Motor neuron (in vitro differentiated cells): ENCODE results near the gene PRELP. TPM values are rescaled to one million over a fixed set of nuclear protein-coding genes. Genes with fewer than 3 reads are reported as not detected.

Experiments
- ATAC-seq, 8 experiments: fragments of 200-7000 bp; cut with Tn5 transposase; replicated peaks in 6 of 8; 2 replicates each; pipeline ENCODE4 v1.8.0; 2021; ENCODE audit warnings: mild to moderate bottlenecking in 8 of 8, moderate library complexity in 8 of 8
- H3K27ac ChIP-seq, 2 donors: fragments of 250-450 bp; sonication (Bioruptor Pico); 2 replicates each; pipeline ENCODE4 v1.9.0; 2021; ENCODE audit warnings: antibody characterized with exemption in 2 of 2, mild to moderate bottlenecking in 2 of 2, moderate library complexity in 1 of 2
- H3K4me1 ChIP-seq, 2 donors: fragments of 250-450 bp; sonication (Bioruptor Pico); replicated peaks in 1 of 2; 2 replicates each; pipeline ENCODE4 v1.6.1; 2021; ENCODE audit warnings: antibody characterized with exemption in 2 of 2, mild to moderate bottlenecking in 2 of 2, moderate library complexity in 1 of 2
- H3K4me3 ChIP-seq, 5 donors: fragments of 250-450 bp; sonication (Bioruptor Pico); 2 replicates each; pipeline ENCODE4 v1.9.0; 2021; ENCODE audit warnings: antibody characterized with exemption in 5 of 5, mild to moderate bottlenecking in 5 of 5, moderate library complexity in 4 of 5
- WGBS, 10 experiments: fragments of 450-650 bp; shearing (Covaris generic); methylation state at CpG; one replicate each; pipeline ENCODE4 v1.0.0; 2022; 5-methylcytosine and 5-hydroxymethylcytosine counted together
- in situ Hi-C, 9 experiments: fragments of 400-800 bp; cut with MboI; loops; one replicate each; pipeline ENCODE4 v1.15.0; 2021; ENCODE audit warnings: low sequenced_read_pairs in 9 of 9, low pct_unique_long_range_greater_than_20kb in 2 of 9; ENCODE audit not compliant: unreplicated experiment in 9 of 9
- total RNA-seq, 8 experiments: library from RNA; unstranded; fragments of 300-600 nt; gene quantifications; 2 replicates each; pipeline versions ENCODE4 v1.2.3 to v1.2.4, GENCODE V29; 2022

The PRELP gene
- total RNA-seq, 8 experiments from 2014 or later, result 0.09 to 0.76 (median 0.22) TPM

- peak in 6 of 8 experiments; percentile 6 to 72 (median 60) for ATAC-seq
- 7 to 50% (median 26%) methylated on average over 2 to 11 of the region's 11 CpGs; no CpG with 5 or more reads in 4 of the 10 experiments for WGBS, 10 experiments
- Histone ChIP-seq H3K4me1 (peaks cover 68 to 69% of the 10 kb centered on the region in 2 donors), H3K27ac (peak overlapping the region in 1 of 2 donors; percentile 6), H3K4me3 (no peak overlapping the region)
- in situ Hi-C loops, result loop anchor here in 3 of 9 experiments (25.0 kb wide), 3 partner anchors 115 to 190 kb away; partner anchors contain the start of gene ATP2B4 (in 1 of the 3)
These were observed 46.6 kb downstream of the PRELP start for GRCh38 chr1:203522237-203522636.

DNA sequence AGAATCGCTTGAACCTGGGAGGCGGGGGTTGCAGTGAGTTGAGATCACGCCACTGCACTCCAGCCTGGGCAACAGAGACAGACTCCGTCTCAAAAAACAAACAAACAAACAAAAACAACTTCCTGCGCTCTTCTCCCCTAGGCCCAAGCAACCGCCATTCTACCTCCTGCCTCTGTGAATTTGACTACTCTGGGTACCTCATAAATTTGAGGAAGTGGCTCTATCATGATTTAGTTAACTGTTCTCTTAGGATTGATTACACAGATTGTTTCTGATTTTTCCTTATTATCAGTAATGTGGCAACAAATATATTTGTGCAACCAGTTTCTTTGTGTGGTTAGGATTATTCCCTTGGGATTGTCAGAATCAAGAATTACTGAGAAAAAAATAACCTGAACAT is 48.1 kb downstream of the PRELP start:
- peaks cover 60 to 61% of the 10 kb centered on the region in 2 donors for H3K4me1 ChIP-seq
- no peak for ATAC-seq
- in situ Hi-C loops, result loop anchor here in 3 of 9 experiments (25.0 kb wide), 3 partner anchors 114 to 189 kb away; partner anchors contain the start of gene ATP2B4 (in 1 of the 3)
- 83 to 100% (median 98%) methylated on average over 1 to 5 of the region's 6 CpGs; no CpG with 5 or more reads in 4 of the 10 experiments for WGBS, 10 experiments
- H3K4me3 ChIP-seq, result no peak overlapping the region
- no peak overlapping the region for H3K27ac ChIP-seq

- in situ Hi-C loops, result loop anchor here in 3 of 9 experiments (25.0 kb wide), 3 partner anchors 113 to 188 kb away; partner anchors contain the start of gene ATP2B4 (in 1 of the 3)
- no peak for ATAC-seq
- no peak overlapping the region for H3K4me3 ChIP-seq
- H3K27ac ChIP-seq, result no peak overlapping the region
- WGBS, 10 experiments, result 48 to 84% (median 76%) methylated on average over 3 to 4 of the region's 4 CpGs
- H3K4me1 ChIP-seq, result peaks cover 55 to 56% of the 10 kb centered on the region in 2 donors
These were observed 48.5 kb downstream of the PRELP start for GRCh38 chr1:203524152-203524551.

- H3K4me1 ChIP-seq, result peaks cover 48 to 50% of the 10 kb centered on the region in 2 donors
- no peak overlapping the region for H3K4me3 ChIP-seq
- H3K27ac ChIP-seq, result no peak overlapping the region
- no peak for ATAC-seq
- 60 to 93% (median 84%) methylated on average over 1 to 4 of the region's 4 CpGs; no CpG with 5 or more reads in 4 of the 10 experiments for WGBS, 10 experiments
- in situ Hi-C loops, result loop anchor here in 3 of 9 experiments (25.0 kb wide), 3 partner anchors 112 to 187 kb away; partner anchors contain the start of gene ATP2B4 (in 1 of the 3)
These were observed 49.2 kb downstream of the PRELP start for GRCh38 chr1:203524824-203525223.

- WGBS, 10 experiments, result 80 to 100% (median 100%) methylated on average over 1 to 3 of the region's 3 CpGs; no CpG with 5 or more reads in 5 of the 10 experiments
- in situ Hi-C loops, result no loop called here
- no peak for ATAC-seq
- no peak overlapping the region for H3K4me3 ChIP-seq
- H3K4me1 ChIP-seq, result peaks cover 41 to 50% of the 10 kb centered on the region in 2 donors
- H3K27ac ChIP-seq, result no peak overlapping the region
These were observed 50.1 kb downstream of the PRELP start for GRCh38 chr1:203525685-203526084.

DNA sequence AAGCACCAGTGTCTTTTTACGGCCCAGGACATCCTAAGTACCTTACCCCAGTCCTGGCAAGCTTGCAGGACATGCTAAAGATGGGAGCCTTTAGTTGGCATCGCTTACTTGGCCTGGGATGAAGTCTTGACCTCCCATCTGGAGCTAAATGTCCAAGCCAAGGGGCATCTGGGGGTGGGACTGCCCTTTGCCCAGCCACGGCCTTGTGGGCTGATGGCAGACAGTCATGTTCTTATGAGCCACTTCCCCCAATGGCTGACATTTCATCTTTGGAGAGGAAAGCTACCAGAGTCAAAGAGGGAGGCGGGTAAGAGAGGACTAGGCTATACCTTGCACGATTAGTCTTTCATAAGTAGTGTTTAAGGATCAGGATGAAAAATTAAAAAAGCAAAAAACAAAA is 50.5 kb downstream of the PRELP start:
- Histone ChIP-seq H3K4me3 (no peak overlapping the region), H3K4me1 (peaks cover 36 to 46% of the 10 kb centered on the region in 2 donors), H3K27ac (no peak overlapping the region)
- in situ Hi-C loops, result no loop called here
- ATAC-seq, result peak in 1 of 8 experiments; percentile 19
- WGBS, 10 experiments, result 67 to 96% (median 85%) methylated on average over 2 to 5 of the region's 5 CpGs; no CpG with 5 or more reads in 2 of the 10 experiments

- WGBS, 10 experiments, result 0 to 86% (median 36%) methylated on average over 1 to 5 of the region's 6 CpGs; no CpG with 5 or more reads in 2 of the 10 experiments
- Histone ChIP-seq H3K27ac (no peak overlapping the region), H3K4me3 (no peak overlapping the region), H3K4me1 (peaks cover 32 to 41% of the 10 kb centered on the region in 2 donors)
- peak in 3 of 8 experiments; percentile 94 to 97 (median 97) for ATAC-seq
- in situ Hi-C loops, result no loop called here
These were observed 51.0 kb downstream of the PRELP start for GRCh38 chr1:203526572-203526971.

DNA sequence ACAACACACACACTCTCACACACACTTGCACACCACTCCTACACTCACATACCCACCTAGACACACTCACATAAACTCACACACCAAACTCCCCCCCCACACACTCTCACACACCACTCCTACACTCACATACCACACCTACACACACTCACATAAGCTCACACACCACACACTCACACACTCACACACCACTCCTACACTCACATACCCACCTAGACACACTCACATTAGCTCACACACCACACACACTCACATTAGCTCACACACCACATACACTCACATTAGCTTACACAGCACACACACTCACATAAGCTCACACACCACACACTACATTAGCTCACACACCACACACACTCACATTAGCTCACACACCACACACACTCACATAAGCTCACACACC is 51.4 kb downstream of the PRELP start:
- in situ Hi-C loops, result no loop called here
- no peak for ATAC-seq
- no peak overlapping the region for H3K4me3 ChIP-seq
- H3K4me1 ChIP-seq, result peaks cover 28 to 37% of the 10 kb centered on the region in 2 donors
- H3K27ac ChIP-seq, result no peak overlapping the region

DNA sequence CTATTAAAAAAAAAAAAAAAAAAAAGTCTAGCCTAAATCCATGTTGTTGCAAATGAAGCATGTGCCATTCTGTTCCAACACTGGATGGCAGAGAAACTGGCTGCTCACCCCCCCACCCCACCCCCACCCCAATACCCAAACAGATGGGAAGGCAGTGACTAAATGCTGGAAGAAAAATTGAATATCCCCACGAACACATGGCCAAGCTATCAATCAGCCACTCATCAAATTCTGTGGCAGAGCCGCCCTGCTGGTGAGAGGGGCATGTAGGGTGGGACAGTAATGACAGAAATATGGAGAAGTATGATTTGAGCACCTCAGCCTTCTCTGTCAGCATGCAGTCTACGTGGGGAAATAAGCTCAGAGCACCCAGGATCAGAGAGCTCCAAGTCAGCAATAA is 52.5 kb downstream of the PRELP start:
- peaks cover 19 to 29% of the 10 kb centered on the region in 2 donors for H3K4me1 ChIP-seq
- 38 to 83% (median 78%) methylated on average over 1 to 3 of the region's 3 CpGs; no CpG with 5 or more reads in 3 of the 10 experiments for WGBS, 10 experiments
- H3K27ac ChIP-seq, result no peak overlapping the region
- H3K4me3 ChIP-seq, result no peak overlapping the region
- ATAC-seq, result peak in 2 of 8 experiments; percentile 24 to 32
- in situ Hi-C loops, result no loop called here

DNA sequence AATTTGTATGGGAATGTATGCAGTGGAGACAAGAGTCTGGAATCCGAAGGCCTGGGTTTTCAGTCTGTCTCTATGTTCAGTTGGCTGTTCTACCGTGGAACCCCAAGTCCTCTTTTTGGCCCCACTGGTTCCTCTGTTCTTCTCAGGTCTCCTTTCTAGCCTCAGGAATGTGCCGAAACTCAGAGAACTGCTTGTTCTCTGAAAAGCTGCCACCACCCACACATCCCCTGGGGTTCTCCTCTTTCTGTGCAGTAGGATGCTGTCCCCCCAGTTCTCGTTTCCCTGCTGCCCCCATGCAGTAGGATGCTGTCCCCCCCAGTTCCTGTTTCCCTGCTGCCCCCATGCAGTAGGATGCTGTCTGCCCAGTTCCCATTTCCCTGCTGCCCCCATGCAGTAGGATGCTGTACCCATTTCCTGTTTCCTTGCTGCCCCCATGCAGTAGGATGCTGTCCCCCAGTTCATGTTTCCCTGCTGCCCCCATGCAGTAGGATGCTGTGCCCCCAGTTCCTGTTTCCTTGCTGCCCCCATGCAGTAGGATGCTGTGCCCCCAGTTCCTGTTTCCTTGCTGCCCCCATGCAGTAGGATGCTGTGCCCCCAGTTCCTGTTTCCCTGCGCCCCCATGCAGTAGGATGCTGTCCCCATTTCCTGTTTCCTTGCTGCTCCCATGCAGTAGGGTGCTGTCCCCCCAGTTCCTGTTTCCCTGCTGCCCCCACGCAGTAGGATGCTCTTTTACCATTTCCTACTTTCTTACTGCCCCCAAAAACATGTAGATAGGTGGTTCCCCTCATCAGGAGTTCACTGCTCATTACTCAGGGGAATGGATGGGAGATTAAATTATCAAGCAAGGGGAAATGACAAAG is 53.6 kb downstream of the PRELP start:
- Histone ChIP-seq H3K27ac (no peak overlapping the region), H3K4me1 (peaks cover 19 to 29% of the 10 kb centered on the region in 2 donors), H3K4me3 (no peak overlapping the region)
- no peak for ATAC-seq
- WGBS, 10 experiments, result 63 to 100% (median 83%) methylated on average over 1 to 5 of the region's 6 CpGs; no CpG with 5 or more reads in 3 of the 10 experiments
- in situ Hi-C loops, result no loop called here

GRCh38 chr1:203531063-203531462 is 55.5 kb downstream of the PRELP start:
- Histone ChIP-seq H3K27ac (no peak overlapping the region), H3K4me3 (no peak overlapping the region), H3K4me1 (peaks cover 7 to 20% of the 10 kb centered on the region in 2 donors)
- no peak for ATAC-seq
- in situ Hi-C loops, result no loop called here
- WGBS, 10 experiments, result 80 to 100% (median 90%) methylated on average over 1 to 3 of the region's 3 CpGs; no CpG with 5 or more reads in 2 of the 10 experiments

DNA sequence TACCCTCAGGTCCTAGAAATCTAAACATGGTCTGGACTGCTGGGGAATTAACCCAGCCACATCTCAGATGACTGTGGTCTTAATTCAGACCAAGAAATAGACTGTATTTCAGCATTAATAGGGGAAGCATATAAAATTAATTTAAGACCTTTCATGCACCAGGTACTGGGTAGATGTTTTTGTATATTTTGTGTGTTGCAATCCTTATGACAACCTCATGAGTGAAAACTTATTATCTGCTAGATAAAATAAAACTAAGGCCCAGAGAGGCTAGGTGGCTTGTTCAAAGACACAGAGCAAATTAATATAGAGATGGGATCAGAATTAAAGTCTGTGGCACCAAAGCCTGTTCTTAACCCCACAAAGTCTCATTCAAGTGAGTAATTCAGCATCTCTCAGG is 58.4 kb downstream of the PRELP start:
- Histone ChIP-seq H3K4me3 (no peak overlapping the region), H3K27ac (no peak overlapping the region), H3K4me1 (peaks cover 0 to 9% of the 10 kb centered on the region in 2 donors)
- ATAC-seq, result no peak
- in situ Hi-C loops, result no loop called here

DNA sequence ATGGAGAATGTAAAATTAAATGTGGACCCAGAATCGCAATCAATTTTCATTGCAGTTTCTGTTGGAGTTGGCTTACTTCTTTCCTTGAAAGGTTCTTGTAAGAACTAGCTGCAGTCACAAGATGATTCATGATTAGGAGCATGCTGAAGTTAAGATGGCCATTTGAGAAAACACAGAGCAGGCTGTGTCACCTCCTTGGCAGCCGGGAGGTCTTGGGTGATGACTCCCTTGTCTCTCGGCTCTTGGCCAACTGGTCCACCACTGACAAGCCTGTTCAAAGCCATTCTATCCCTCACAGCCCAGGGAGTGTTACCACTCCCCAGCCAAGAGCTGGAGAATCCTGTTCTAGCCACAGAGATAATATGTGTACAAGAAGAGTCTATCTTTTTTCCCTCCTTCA is 58.9 kb downstream of the PRELP start:
- no peak overlapping the region for H3K4me3 ChIP-seq
- peaks cover 0 to 9% of the 10 kb centered on the region in 2 donors for H3K4me1 ChIP-seq
- 0 to 100% (median 75%) methylated on average over 1 to 3 of the region's 3 CpGs; no CpG with 5 or more reads in 1 of the 10 experiments for WGBS, 10 experiments
- in situ Hi-C loops, result no loop called here
- peak in 2 of 8 experiments; percentile 62 to 68 for ATAC-seq
- H3K27ac ChIP-seq, result no peak overlapping the region
